Loucy (cell line): ENCODE data around the gene YIPF4.
"Not testable (repeated sequence)": the region's sequence is repeated elsewhere in the genome, so short reads cannot be mapped to it uniquely, and the experiment has no call there.

Experiments used
- H2AFZ ChIP-seq: fragments of 200-600 bp; sonication (generic); 2 replicates; pipeline ENCODE4 v1.6.0; 2016; ENCODE audit warnings: antibody characterized with exemption, mild to moderate bottlenecking, low read length, moderate library complexity
- H3F3A ChIP-seq: fragments of 200-600 bp; 2 replicates; pipeline ENCODE4 v1.6.0; 2016; ENCODE audit warnings: antibody characterized with exemption, low read depth, mild to moderate bottlenecking
- H3K27me3 ChIP-seq: fragments of 200-600 bp; sonication (generic); 2 replicates; pipeline ENCODE4 v1.6.1; 2014; ENCODE audit warnings: low read length, mild to moderate bottlenecking; ENCODE audit not compliant: insufficient read depth, poor library complexity, severe bottlenecking
- H3K36me3 ChIP-seq: fragments of 200-600 bp; sonication (generic); 2 replicates; pipeline ENCODE4 v1.6.1; 2016; ENCODE audit warnings: low read length; ENCODE audit not compliant: insufficient read depth
- H3K4me1 ChIP-seq: fragments of 200-600 bp; sonication (generic); 2 replicates; pipeline ENCODE4 v1.5.1; 2014; ENCODE audit warnings: low read length, mild to moderate bottlenecking; ENCODE audit not compliant: insufficient read depth, poor library complexity, severe bottlenecking
- H3K4me2 ChIP-seq: fragments of 200-600 bp; sonication (generic); 2 replicates; pipeline ENCODE4 v1.6.0; 2014; ENCODE audit warnings: antibody characterized with exemption, low read length, low read depth, mild to moderate bottlenecking; ENCODE audit not compliant: poor library complexity, severe bottlenecking
- H3K4me3 ChIP-seq: fragments of 200-600 bp; sonication (generic); 2 replicates; pipeline ENCODE4 v1.5.1; 2014; ENCODE audit warnings: low read length, mild to moderate bottlenecking, mixed read lengths; ENCODE audit not compliant: poor library complexity, severe bottlenecking
- H3K79me2 ChIP-seq: fragments of 200-600 bp; sonication (generic); 2 replicates; pipeline ENCODE4 v1.6.1; 2014; ENCODE audit warnings: low read length; ENCODE audit not compliant: insufficient read depth
- H3K9ac ChIP-seq: fragments of 200-600 bp; sonication (generic); 2 replicates; pipeline ENCODE4 v1.6.0; 2014; ENCODE audit warnings: mild to moderate bottlenecking, low read depth, low read length, moderate library complexity; ENCODE audit not compliant: poor library complexity, severe bottlenecking
- H3K9me2 ChIP-seq: fragments of 200-600 bp; sonication (generic); replicated peaks from 2 replicates; pipeline ENCODE4 v1.6.1; 2016; ENCODE audit warnings: low read depth, low read length, mixed read lengths
- H3K9me3 ChIP-seq: fragments of 200-600 bp; sonication (generic); 2 replicates; pipeline ENCODE4 v1.6.1; 2014; ENCODE audit warnings: mild to moderate bottlenecking, antibody characterized with exemption, low read length, low read depth; ENCODE audit not compliant: insufficient read depth
- H4K20me1 ChIP-seq: fragments of 200-600 bp; sonication (generic); 2 replicates; pipeline ENCODE4 v1.6.0; 2014; ENCODE audit warnings: antibody characterized with exemption, low read length, mild to moderate bottlenecking; ENCODE audit not compliant: insufficient read depth, poor library complexity, severe bottlenecking
- CTCF ChIP-seq: fragments of 200-600 bp; sonication (generic); conservative IDR thresholded peaks from 2 replicates; pipeline ENCODE4 v1.5.1; 2014; ENCODE audit warnings: mild to moderate bottlenecking, antibody characterized with exemption, low read length
- EZH2phosphoT487 ChIP-seq: fragments of 200-600 bp; IDR thresholded peaks from 2 replicates; pipeline ENCODE4 v1.6.1; 2018; ENCODE audit warnings: antibody characterized with exemption, mild to moderate bottlenecking, moderate library complexity, borderline replicate concordance

YIPF4 gene

GRCh38 chr2:32271063-32271462 lies 6.6 kb upstream of the YIPF4 start:
- H3K4me3 ChIP-seq: no peak overlapping the region
- TF ChIP-seq CTCF: no peak
- no peak for TF ChIP-seq EZH2phosphoT487
- H3K27me3 ChIP-seq: no peaks in the 10 kb centered on the region
- H3K9me3 ChIP-seq: no peaks in the 10 kb centered on the region
- H3K9ac ChIP-seq: no peak overlapping the region
- H3K79me2 ChIP-seq: no peaks in the 10 kb centered on the region
- no peaks in the 10 kb centered on the region for H3K4me1 ChIP-seq
- no peaks in the 10 kb centered on the region for H3K9me2 ChIP-seq
- no peaks in the 10 kb centered on the region for H3K36me3 ChIP-seq
- H3K4me2 ChIP-seq: no peak overlapping the region
- H3F3A ChIP-seq: no peaks in the 10 kb centered on the region
- H2AFZ ChIP-seq: no peak overlapping the region
- no peaks in the 10 kb centered on the region for H4K20me1 ChIP-seq

GRCh38 chr2:32272279-32272678 lies 5.4 kb upstream of the YIPF4 start:
- no peak overlapping the region for H3K9ac ChIP-seq
- H3K4me1 ChIP-seq: peaks cover 3% of the 10 kb centered on the region
- TF ChIP-seq CTCF: no peak
- no peak for TF ChIP-seq EZH2phosphoT487
- H3K36me3 ChIP-seq: no peaks in the 10 kb centered on the region
- H3K9me2 ChIP-seq: no peaks in the 10 kb centered on the region
- no peaks in the 10 kb centered on the region for H3K27me3 ChIP-seq
- H3K4me2 ChIP-seq: no peak overlapping the region
- H3K9me3 ChIP-seq: no peaks in the 10 kb centered on the region
- no peaks in the 10 kb centered on the region for H3K79me2 ChIP-seq
- no peaks in the 10 kb centered on the region for H3F3A ChIP-seq
- H3K4me3 ChIP-seq: no peak overlapping the region
- H4K20me1 ChIP-seq: no peaks in the 10 kb centered on the region
- no peak overlapping the region for H2AFZ ChIP-seq

GRCh38 chr2:32274289-32274688 lies 3.4 kb upstream of the YIPF4 start:
- Histone ChIP-seq H3K4me2 (no peak overlapping the region), H2AFZ (no peak overlapping the region), H4K20me1 (peaks cover 9% of the 10 kb centered on the region)

GRCh38 chr2:32275790-32276189 lies 1.9 kb upstream of the YIPF4 start:
- H3F3A ChIP-seq, H3K9me2 ChIP-seq: not testable (repeated sequence)

More at GRCh38 chr2:32274289-32274688, 3.4 kb upstream of the YIPF4 start:
- H3K4me1 ChIP-seq: peaks cover 12% of the 10 kb centered on the region
- H3K9me3 ChIP-seq: no peaks in the 10 kb centered on the region
- no peaks in the 10 kb centered on the region for H3F3A ChIP-seq
- no peaks in the 10 kb centered on the region for H3K27me3 ChIP-seq
- no peak overlapping the region for H3K9ac ChIP-seq
- H3K9me2 ChIP-seq: no peaks in the 10 kb centered on the region
- TF ChIP-seq EZH2phosphoT487 (no peak), CTCF (no peak)
- peaks cover 15% of the 10 kb centered on the region for H3K79me2 ChIP-seq
- no peak overlapping the region for H3K4me3 ChIP-seq
- no peaks in the 10 kb centered on the region for H3K36me3 ChIP-seq

More at GRCh38 chr2:32275790-32276189, 1.9 kb upstream of the YIPF4 start:
- not testable (repeated sequence) for H3K4me3 ChIP-seq, H3K9ac ChIP-seq, H3K27me3 ChIP-seq, H3K36me3 ChIP-seq, H3K4me2 ChIP-seq, H3K9me3 ChIP-seq, H2AFZ ChIP-seq
- Histone ChIP-seq H3K79me2 (peaks cover 30% of the 10 kb centered on the region), H3K4me1 (peaks cover 12% of the 10 kb centered on the region), H4K20me1 (peaks cover 13% of the 10 kb centered on the region)
